ENCODE results near the gene CCNJL. TPM values are rescaled to one million over a fixed set of nuclear protein-coding genes. Genes with fewer than 3 reads are reported as not detected.

Gene CCNJL, protein sequence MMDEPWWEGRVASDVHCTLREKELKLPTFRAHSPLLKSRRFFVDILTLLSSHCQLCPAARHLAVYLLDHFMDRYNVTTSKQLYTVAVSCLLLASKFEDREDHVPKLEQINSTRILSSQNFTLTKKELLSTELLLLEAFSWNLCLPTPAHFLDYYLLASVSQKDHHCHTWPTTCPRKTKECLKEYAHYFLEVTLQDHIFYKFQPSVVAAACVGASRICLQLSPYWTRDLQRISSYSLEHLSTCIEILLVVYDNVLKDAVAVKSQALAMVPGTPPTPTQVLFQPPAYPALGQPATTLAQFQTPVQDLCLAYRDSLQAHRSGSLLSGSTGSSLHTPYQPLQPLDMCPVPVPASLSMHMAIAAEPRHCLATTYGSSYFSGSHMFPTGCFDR
- polyA plus RNA-seq (2013), result 13.6 and 15.2 TPM in 2 replicates

DNA sequence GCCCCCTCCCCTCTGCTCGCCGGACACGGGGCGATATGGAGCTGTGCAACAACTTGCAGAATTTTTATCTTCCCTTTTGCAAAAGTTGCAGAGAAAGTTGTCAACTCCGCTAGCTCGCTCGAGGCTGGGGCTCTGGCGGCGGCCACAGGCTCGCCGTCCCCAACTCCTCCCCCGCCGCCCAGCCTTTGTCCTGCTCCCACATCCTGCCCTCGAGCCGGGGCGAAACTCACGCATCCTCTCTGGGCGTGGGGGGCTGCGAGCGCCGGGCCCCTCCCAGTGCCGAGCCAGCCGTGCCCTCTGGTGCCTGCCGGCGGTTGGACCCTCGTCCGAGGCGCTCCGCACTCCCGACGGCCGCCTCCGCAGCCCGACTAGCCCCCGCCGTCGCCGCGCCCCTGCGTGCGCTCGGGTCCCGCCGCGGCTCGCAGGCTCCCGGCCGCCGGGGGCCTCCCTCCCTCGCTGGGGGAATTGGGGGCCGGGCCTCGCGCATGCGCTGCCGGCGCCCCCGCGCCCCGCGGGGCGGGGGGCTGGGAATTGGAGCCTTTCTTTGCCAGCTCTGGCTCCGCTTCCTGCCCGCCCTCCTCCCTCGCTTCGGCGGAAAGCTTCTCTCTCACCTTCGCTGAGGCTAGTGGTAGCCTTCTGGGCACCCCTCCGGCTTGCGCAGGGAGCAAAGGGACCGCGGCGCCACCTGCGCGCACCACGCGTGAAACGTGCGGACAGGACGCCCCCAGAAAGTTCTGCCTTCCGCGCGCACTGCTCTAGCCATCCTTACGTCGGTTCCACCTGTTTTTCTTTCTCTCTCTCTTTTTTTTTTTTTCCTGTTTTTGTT, at the start of gene CCNJL:
TSS of gene CCNJL (minus strand) at position 431 of the 826 bp plus-strand sequence. CDS start 641 bp downstream, outside the sequence.
- WGBS (ENCODE audit: extremely low coverage, insufficient coverage, insufficient read length), result no CpG with 5 or more reads among the region's 84 CpGs
- peak within 1 kb of the TSS; percentile 99 for H2AFZ ChIP-seq (ENCODE audit: insufficient read depth, low read length, poor library complexity)
- H3K27me3 ChIP-seq (ENCODE audit: insufficient read depth, low read length), result peaks cover 8% of the 10 kb centered on the region
- H3K9ac ChIP-seq (ENCODE audit: low read length), result peak within 1 kb of the TSS; percentile 88
- DNase-seq, result no peak
- peak within 1 kb of the TSS; percentile 92 for H4K8ac ChIP-seq (ENCODE audit: low read depth, low read length)
- peak within 1 kb of the TSS; percentile 94 for H3K4me3 ChIP-seq (ENCODE audit: low read depth, low read length)
- peak within 1 kb of the TSS; percentile 97 for H3K14ac ChIP-seq (ENCODE audit: low read length)
- peak within 1 kb of the TSS; percentile 95 for H3K18ac ChIP-seq (ENCODE audit: low read length)
- peaks cover 10 to 13% of the 10 kb centered on the region in 2 experiments for H3K36me3 ChIP-seq (ENCODE audit: control insufficient read depth in 1 of 2, insufficient read depth in 2 of 2, low read length in 2 of 2)
- H2AK5ac ChIP-seq (ENCODE audit: low read length), result no peak within 1 kb of the TSS
- peak within 1 kb of the TSS; percentile 78 for H4K12ac ChIP-seq (ENCODE audit: low read depth, low read length)
- peak within 1 kb of the TSS; percentile 22 for H3K27ac ChIP-seq (ENCODE audit: low read depth, low read length)
- H3K23ac ChIP-seq (ENCODE audit: low read length), result no peak within 1 kb of the TSS
- peak within 1 kb of the TSS; percentile 94 for H2BK120ac ChIP-seq (ENCODE audit: insufficient read depth, low read length, poor library complexity)
- peak within 1 kb of the TSS; percentile 69 for H2BK5ac ChIP-seq (ENCODE audit: low read depth, low read length, poor library complexity)
- H3K9me3 ChIP-seq (ENCODE audit: insufficient read depth, low read depth, low read length), result peaks cover 2% of the 10 kb centered on the region
- H3K4me1 ChIP-seq (ENCODE audit: control insufficient read depth in 1 of 2, insufficient read depth in 2 of 2, low read length in 2 of 2), result peaks cover 3% of the 10 kb centered on the region in 2 experiments
- H2BK12ac ChIP-seq (ENCODE audit: low read length), result peak within 1 kb of the TSS; percentile 94
- H3K79me1 ChIP-seq (ENCODE audit: low read length), result peaks cover 9% of the 10 kb centered on the region
- peak within 1 kb of the TSS; percentile 93 for H4K91ac ChIP-seq (ENCODE audit: low read depth, low read length)
- H3K79me2 ChIP-seq (ENCODE audit: control insufficient read depth, insufficient read depth, low read length, poor library complexity), result peaks cover 4% of the 10 kb centered on the region
- H3K4ac ChIP-seq (ENCODE audit: low read depth, low read length), result peak within 1 kb of the TSS; percentile 57
- peak within 1 kb of the TSS; percentile 84 for H3K4me2 ChIP-seq (ENCODE audit: low read length)

DNA sequence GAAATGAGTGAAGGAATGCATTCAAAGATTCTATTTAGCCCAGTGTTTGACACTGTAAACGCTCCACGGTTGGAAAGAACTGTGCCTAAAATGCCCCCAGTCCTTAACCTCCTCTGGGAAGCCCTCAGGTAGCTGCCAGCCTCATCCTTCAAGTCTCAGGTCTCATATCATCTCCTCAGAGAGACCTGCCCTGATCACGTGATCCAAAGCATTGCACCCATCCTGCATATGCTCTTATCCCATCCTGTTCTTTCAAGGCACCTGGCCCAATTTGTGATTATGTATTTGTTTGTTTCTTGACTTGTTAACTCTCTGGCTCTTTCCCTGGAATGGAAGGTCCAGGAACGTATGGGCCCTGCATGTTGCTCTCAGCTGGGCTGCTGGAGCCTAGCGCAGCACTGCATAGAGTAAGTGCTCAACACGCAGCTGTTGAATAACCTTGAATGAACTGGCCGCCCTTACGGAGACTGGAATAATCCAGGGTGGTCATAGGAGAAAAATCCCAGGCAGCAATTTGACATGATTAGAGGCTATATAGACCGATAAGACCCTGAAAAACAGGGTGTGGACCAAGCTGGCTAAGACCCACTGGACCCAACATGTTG, 49.4 kb upstream of the CCNJL start:
- Histone ChIP-seq H3K4ac (ENCODE audit: low read depth, low read length) (no peak overlapping the region), H3K79me1 (ENCODE audit: low read length) (no peaks in the 10 kb centered on the region), H3K23ac (ENCODE audit: low read length) (no peak overlapping the region), H2BK120ac (ENCODE audit: insufficient read depth, low read length, poor library complexity) (no peak overlapping the region), H3K9me3 (ENCODE audit: insufficient read depth, low read depth, low read length) (no peaks in the 10 kb centered on the region), H3K4me2 (ENCODE audit: low read length) (no peak overlapping the region), H3K14ac (ENCODE audit: low read length) (no peak overlapping the region), H3K4me1 (ENCODE audit: control insufficient read depth in 1 of 2, insufficient read depth in 2 of 2, low read length in 2 of 2) (peaks cover 3 to 8% of the 10 kb centered on the region in 2 experiments), H2AK5ac (ENCODE audit: low read length) (no peak overlapping the region), H4K8ac (ENCODE audit: low read depth, low read length) (no peak overlapping the region), H3K27ac (ENCODE audit: low read depth, low read length) (no peak overlapping the region), H3K36me3 (ENCODE audit: control insufficient read depth in 1 of 2, insufficient read depth in 2 of 2, low read length in 2 of 2) (no peaks in the 10 kb centered on the region), H3K4me3 (ENCODE audit: low read depth, low read length) (no peak overlapping the region), H2BK12ac (ENCODE audit: low read length) (no peak overlapping the region), H3K27me3 (ENCODE audit: insufficient read depth, low read length) (no peaks in the 10 kb centered on the region), H4K91ac (ENCODE audit: low read depth, low read length) (no peak overlapping the region), H3K18ac (ENCODE audit: low read length) (no peak overlapping the region), H2BK5ac (ENCODE audit: low read depth, low read length, poor library complexity) (no peak overlapping the region), H3K9ac (ENCODE audit: low read length) (no peak overlapping the region), H4K12ac (ENCODE audit: low read depth, low read length) (no peak overlapping the region), H3K79me2 (ENCODE audit: control insufficient read depth, insufficient read depth, low read length, poor library complexity) (no peaks in the 10 kb centered on the region), H2AFZ (ENCODE audit: insufficient read depth, low read length, poor library complexity) (no peak overlapping the region)
- DNase-seq, result no peak
- no CpG with 5 or more reads among the region's 9 CpGs for WGBS (ENCODE audit: extremely low coverage, insufficient coverage, insufficient read length)

DNA sequence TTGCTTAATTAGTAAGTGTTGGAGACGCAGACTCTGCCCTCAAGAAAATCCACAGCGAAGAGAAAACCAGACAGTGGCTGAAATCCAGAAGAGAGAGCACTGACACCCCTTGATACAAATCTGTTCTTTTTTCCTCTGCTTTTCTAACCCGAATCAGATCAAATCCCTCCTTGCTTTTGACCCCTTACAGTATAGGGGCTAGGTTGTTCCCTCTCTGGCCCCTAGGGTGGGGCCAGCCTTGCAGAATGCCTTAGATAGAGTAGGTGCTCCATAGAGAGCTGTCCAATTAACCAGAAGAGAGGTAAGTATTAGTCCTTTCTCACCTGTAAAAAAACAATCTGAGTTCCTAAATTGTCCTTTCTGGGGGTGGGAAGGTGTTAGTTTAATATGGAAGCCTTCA, 47.9 kb upstream of the CCNJL start:
- H3K4ac ChIP-seq (ENCODE audit: low read depth, low read length), result no peak overlapping the region
- no peak overlapping the region for H3K18ac ChIP-seq (ENCODE audit: low read length)
- H2BK5ac ChIP-seq (ENCODE audit: low read depth, low read length, poor library complexity), result no peak overlapping the region
- H3K4me1 ChIP-seq (ENCODE audit: control insufficient read depth in 1 of 2, insufficient read depth in 2 of 2, low read length in 2 of 2), result peaks cover 3 to 8% of the 10 kb centered on the region in 2 experiments
- H3K23ac ChIP-seq (ENCODE audit: low read length), result no peak overlapping the region
- no peaks in the 10 kb centered on the region for H3K9me3 ChIP-seq (ENCODE audit: insufficient read depth, low read depth, low read length)
- no peaks in the 10 kb centered on the region for H3K79me2 ChIP-seq (ENCODE audit: control insufficient read depth, insufficient read depth, low read length, poor library complexity)
- H2AFZ ChIP-seq (ENCODE audit: insufficient read depth, low read length, poor library complexity), result peak overlapping the region; percentile 10
- no peak overlapping the region for H3K9ac ChIP-seq (ENCODE audit: low read length)
- no peaks in the 10 kb centered on the region for H3K27me3 ChIP-seq (ENCODE audit: insufficient read depth, low read length)
- no CpG with 5 or more reads among the region's 3 CpGs for WGBS (ENCODE audit: extremely low coverage, insufficient coverage, insufficient read length)
- no peak overlapping the region for H2BK120ac ChIP-seq (ENCODE audit: insufficient read depth, low read length, poor library complexity)
- no peak for DNase-seq
- H3K4me2 ChIP-seq (ENCODE audit: low read length), result no peak overlapping the region
- no peaks in the 10 kb centered on the region for H3K79me1 ChIP-seq (ENCODE audit: low read length)
- no peak overlapping the region for H4K12ac ChIP-seq (ENCODE audit: low read depth, low read length)
- H3K4me3 ChIP-seq (ENCODE audit: low read depth, low read length), result no peak overlapping the region
- no peak overlapping the region for H2BK12ac ChIP-seq (ENCODE audit: low read length)
- no peak overlapping the region for H3K14ac ChIP-seq (ENCODE audit: low read length)
- H4K8ac ChIP-seq (ENCODE audit: low read depth, low read length), result no peak overlapping the region
- H3K27ac ChIP-seq (ENCODE audit: low read depth, low read length), result no peak overlapping the region
- H4K91ac ChIP-seq (ENCODE audit: low read depth, low read length), result no peak overlapping the region
- H2AK5ac ChIP-seq (ENCODE audit: low read length), result no peak overlapping the region
- no peaks in the 10 kb centered on the region for H3K36me3 ChIP-seq (ENCODE audit: control insufficient read depth in 1 of 2, insufficient read depth in 2 of 2, low read length in 2 of 2)

GRCh38 chr5:160359816-160360215, 47.5 kb upstream of the CCNJL start:
- no peak overlapping the region for H3K4ac ChIP-seq (ENCODE audit: low read depth, low read length)
- no peak overlapping the region for H3K4me2 ChIP-seq (ENCODE audit: low read length)
- peak overlapping the region; percentile 6 for H3K14ac ChIP-seq (ENCODE audit: low read length)
- peak overlapping the region; percentile 67 for H4K8ac ChIP-seq (ENCODE audit: low read depth, low read length)
- no peaks in the 10 kb centered on the region for H3K9me3 ChIP-seq (ENCODE audit: insufficient read depth, low read depth, low read length)
- H3K36me3 ChIP-seq (ENCODE audit: control insufficient read depth in 1 of 2, insufficient read depth in 2 of 2, low read length in 2 of 2), result no peaks in the 10 kb centered on the region
- no peaks in the 10 kb centered on the region for H3K27me3 ChIP-seq (ENCODE audit: insufficient read depth, low read length)
- H2BK120ac ChIP-seq (ENCODE audit: insufficient read depth, low read length, poor library complexity), result no peak overlapping the region
- H3K27ac ChIP-seq (ENCODE audit: low read depth, low read length), result peak overlapping the region; percentile 8
- no peaks in the 10 kb centered on the region for H3K79me1 ChIP-seq (ENCODE audit: low read length)
- peaks cover 3 to 8% of the 10 kb centered on the region in 2 experiments for H3K4me1 ChIP-seq (ENCODE audit: control insufficient read depth in 1 of 2, insufficient read depth in 2 of 2, low read length in 2 of 2)
- H2BK12ac ChIP-seq (ENCODE audit: low read length), result no peak overlapping the region
- H3K18ac ChIP-seq (ENCODE audit: low read length), result no peak overlapping the region
- H3K9ac ChIP-seq (ENCODE audit: low read length), result no peak overlapping the region
- H2AK5ac ChIP-seq (ENCODE audit: low read length), result no peak overlapping the region
- H2AFZ ChIP-seq (ENCODE audit: insufficient read depth, low read length, poor library complexity), result peak overlapping the region; percentile 10
- no CpG with 5 or more reads among the region's 4 CpGs for WGBS (ENCODE audit: extremely low coverage, insufficient coverage, insufficient read length)
- DNase-seq, result no peak
- H3K23ac ChIP-seq (ENCODE audit: low read length), result no peak overlapping the region
- H3K79me2 ChIP-seq (ENCODE audit: control insufficient read depth, insufficient read depth, low read length, poor library complexity), result no peaks in the 10 kb centered on the region
- H4K91ac ChIP-seq (ENCODE audit: low read depth, low read length), result no peak overlapping the region
- no peak overlapping the region for H3K4me3 ChIP-seq (ENCODE audit: low read depth, low read length)
- H4K12ac ChIP-seq (ENCODE audit: low read depth, low read length), result no peak overlapping the region
- H2BK5ac ChIP-seq (ENCODE audit: low read depth, low read length, poor library complexity), result no peak overlapping the region
